Measurements from ENCODE around the gene PTGFRN.

GRCh38 chr1:116997066-116997465, 87.3 kb downstream of the PTGFRN start:
- no peak for TF ChIP-seq ZNF777 (CRISPR knock-in tag; IDR thresholded peaks at IDR 0.05)
- no peak for TF ChIP-seq PCBP1 (IDR thresholded peaks at IDR 0.05; ENCODE audit: borderline replicate concordance, low read depth, low read length)
- TF ChIP-seq GFI1 (CRISPR knock-in tag; IDR thresholded peaks at IDR 0.05; ENCODE audit: borderline replicate concordance) = no peak
- TF ChIP-seq THAP11 (CRISPR knock-in tag; IDR thresholded peaks at IDR 0.05) = no peak
- TF ChIP-seq ZNF484 (CRISPR knock-in tag; IDR thresholded peaks at IDR 0.05; ENCODE audit: borderline replicate concordance, low read depth) = no peak
- TF ChIP-seq KMT2A (CRISPR knock-in tag; IDR thresholded peaks at IDR 0.05) = no peak
- no peak for TF ChIP-seq SMC3 (IDR thresholded peaks at IDR 0.05; ENCODE audit: low read length)
- no peak for TF ChIP-seq EP300 (IDR thresholded peaks at IDR 0.05; ENCODE audit: low read depth in 2 of 2, low read length in 2 of 2)
- no peak for TF ChIP-seq EP300 (CRISPR knock-in tag; IDR thresholded peaks at IDR 0.05; ENCODE audit: borderline replicate concordance)
- no peak for TF ChIP-seq ZNF460 (CRISPR knock-in tag; IDR thresholded peaks at IDR 0.05; ENCODE audit: borderline replicate concordance)
- TF ChIP-seq BHLHE40 (IDR thresholded peaks at IDR 0.05; ENCODE audit: low read length) = no peak

Data from HepG2 (cell line).